Measurements from ENCODE around the gene CAPN9. TPM values are rescaled to one million over a fixed set of nuclear protein-coding genes. Genes with fewer than 3 reads are reported as not detected.
"Not testable (repeated sequence)": the region's sequence is repeated elsewhere in the genome, so short reads cannot be mapped to it uniquely, and the experiment has no call there.

CAPN9 gene
- polyA plus RNA-seq, 3 donors: 0.54 to 2.6 (median 0.97) TPM

DNA sequence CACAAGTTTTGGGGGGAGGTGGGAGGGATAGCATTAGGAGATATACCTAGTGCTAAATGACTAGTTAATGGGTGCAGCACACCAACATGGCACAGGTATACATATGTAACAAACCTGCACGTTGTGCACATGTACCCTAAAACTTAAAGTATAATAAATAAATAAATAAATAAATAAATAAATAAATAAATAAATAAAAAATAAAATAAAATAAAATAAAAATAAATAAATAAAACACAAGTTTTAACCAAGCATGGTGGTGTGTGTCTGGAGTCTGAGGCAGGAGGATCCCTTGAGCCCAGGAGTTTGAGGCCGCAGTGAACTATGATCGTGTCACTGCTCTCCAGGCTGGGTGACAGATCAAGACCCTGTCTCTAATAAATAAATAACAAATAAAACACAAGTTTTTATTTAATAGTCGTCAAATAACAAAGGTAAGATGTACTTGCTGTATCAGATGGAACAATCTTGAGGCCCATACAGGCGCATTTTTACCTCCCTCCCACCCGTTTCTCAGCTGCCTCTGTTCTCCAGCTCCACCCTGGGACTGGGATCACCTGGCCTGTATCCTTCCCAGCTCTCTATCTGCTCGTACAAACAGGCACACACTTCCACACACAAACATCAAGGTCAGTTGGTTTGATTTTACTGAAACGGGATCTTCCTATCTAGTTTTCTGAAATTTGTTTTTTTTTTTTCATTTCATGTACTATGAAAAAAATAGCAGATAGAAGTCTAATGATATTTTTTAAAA, 20.8 kb downstream of the CAPN9 start:
- DNase-seq (ENCODE audit: low read depth in 3 of 3, low spot score in 2 of 3): not testable (repeated sequence)

DNA sequence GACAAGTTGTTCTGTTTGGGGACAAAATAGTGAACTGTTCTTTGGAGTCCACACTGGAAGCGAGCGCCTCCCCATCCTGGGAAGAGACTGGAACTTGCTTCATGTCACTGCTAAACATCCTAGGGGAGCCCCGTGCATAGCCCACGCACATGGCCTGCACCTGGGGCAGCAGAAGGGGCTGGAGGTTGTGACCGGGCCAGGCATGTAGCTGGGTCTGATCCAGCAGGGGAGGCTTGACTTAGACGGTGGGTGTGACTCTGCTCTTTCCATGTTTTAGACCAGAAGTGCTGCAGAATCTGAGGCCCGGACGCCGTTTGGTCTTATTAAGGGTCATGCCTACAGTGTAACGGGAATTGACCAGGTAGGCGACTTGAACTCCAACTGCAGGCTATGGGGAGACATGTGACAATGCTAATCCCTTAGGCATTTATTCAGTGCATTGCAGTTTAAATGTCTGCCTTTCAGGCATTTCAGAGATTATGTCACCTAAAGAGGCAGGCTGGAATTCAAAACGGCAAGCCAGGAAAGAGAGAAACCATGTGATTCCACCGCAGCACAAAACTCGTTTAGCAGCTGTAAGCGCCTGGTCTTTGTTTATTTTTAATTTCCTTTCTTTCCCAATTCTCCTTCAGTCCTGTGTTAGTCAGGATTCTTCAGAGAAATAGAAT, 21.8 kb downstream of the CAPN9 start:
- no peak for DNase-seq (ENCODE audit: low read depth in 3 of 3, low spot score in 2 of 3)

DNA sequence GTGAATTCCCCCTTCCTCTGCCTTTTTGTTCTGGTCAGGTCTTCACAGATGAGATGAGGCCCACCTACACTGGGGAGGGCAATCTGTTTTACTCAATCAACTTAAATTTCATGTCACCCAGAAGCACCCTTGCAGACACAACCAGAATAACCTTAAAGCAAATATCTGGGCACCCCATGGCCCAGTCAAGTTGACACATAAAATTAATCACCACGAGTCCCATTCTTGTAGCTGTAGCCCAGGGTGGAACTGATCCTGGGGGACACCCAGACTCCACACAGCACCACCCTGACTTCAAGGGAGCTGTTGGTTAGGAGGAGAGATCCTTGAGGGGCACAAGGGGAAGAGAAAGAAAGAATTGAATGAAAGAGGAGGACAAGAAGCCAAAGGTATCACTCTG, 23.1 kb downstream of the CAPN9 start:
- DNase-seq (ENCODE audit: low read depth in 3 of 3, low spot score in 2 of 3): no peak

DNA sequence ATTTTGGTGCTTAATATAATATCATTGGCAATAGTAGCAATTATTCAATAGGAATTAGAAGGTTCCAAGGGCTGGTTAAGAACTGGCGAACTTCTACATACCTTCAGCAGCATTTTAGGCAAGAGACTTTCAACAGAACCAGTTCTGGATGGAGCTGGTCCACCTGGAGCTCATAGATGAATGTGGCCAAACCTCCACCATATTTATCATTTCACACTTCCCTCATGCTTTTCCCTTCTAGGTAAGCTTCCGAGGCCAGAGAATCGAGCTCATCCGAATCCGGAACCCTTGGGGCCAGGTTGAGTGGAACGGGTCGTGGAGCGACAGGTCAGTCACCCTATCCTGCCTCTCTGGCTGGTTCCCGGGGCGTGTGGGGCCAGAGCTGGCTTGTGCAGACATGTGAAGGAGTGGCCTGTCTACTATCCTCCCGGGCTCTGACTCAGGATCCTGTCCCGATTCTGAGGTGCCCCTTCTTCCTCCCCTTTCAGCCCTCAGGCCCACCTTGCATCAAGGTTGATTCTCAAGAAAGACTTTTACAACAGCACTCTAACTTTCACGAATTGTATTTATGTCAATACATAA, 24.7 kb downstream of the CAPN9 start:
- no peak for DNase-seq (ENCODE audit: low read depth in 3 of 3, low spot score in 2 of 3)

DNA sequence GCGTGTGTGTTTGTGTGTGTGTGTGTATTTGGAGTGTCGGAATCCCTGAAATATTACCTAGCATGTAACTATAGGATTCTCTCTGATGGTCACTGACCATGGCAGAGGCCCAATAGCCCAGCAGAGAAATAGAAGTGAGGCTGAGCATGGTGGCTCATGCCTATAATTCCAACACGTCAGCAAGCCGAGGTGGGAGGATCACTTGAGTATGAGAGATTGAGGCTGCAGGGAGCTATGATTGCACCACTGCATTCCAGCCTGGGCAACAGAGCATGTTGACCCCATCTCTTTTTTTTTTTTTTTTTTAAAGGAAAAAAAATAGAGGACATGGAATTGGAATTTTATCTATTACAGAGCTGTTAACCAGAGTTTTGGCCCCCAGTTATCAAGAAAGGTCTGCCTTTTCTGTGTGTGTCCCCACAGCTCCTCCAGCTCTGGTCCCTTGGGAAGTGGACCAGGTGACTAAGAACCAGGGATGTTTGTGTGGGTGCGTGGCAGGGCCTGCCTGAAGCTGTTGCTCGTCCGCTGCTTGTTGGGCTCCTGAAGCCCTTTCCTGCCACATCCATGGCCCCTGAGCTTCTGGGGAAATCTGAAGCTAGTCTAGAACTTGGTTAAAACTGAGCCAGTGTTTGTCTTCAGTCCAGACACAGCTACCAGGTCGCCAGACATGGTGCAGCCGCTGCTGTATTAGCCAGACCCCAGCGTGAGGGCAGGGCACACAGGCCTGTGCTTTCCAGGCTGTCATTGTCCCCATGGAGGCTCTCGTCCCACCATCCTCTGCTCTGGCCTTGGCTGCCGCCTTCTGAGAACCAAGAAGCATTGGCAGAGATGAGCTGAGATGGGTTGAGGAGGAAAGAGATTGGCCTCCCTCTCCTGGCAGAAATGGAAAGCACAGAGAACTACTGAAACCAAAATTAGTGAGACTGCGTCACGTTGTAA, 25.5 kb downstream of the CAPN9 start:
- DNase-seq (ENCODE audit: low read depth in 3 of 3, low spot score in 2 of 3): no peak

DNA sequence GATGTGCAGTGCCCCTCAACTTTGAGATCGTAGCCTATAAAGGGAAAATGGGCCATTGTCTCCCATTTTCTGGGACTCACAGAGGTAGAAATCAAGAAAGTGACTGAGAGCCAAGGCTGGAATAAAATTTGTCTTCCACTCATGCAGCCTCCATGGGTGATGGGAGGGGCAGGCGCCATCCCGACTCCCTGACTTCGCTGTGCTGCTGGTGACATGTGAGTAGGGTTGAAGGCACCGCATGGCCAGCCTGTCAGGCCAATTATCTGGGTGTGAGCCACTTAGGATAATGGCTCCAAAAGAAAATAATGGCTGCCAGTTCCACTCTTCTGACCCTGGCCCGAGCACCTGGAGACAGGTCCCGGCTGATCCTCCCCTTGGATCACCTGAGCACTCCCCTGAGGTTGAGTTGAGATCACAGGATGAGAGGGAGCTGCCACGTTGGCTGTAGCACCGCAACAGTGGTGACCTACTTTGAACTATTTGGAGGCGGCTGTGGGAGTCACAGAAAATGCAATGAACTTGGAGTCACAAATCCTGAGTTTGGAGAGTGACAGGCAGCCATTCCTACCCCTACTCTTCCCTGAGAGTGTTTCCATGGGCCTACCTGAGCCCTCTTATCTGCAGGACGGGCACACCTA, 26.3 kb downstream of the CAPN9 start:
- no peak for DNase-seq (ENCODE audit: low read depth in 3 of 3, low spot score in 2 of 3)

DNA sequence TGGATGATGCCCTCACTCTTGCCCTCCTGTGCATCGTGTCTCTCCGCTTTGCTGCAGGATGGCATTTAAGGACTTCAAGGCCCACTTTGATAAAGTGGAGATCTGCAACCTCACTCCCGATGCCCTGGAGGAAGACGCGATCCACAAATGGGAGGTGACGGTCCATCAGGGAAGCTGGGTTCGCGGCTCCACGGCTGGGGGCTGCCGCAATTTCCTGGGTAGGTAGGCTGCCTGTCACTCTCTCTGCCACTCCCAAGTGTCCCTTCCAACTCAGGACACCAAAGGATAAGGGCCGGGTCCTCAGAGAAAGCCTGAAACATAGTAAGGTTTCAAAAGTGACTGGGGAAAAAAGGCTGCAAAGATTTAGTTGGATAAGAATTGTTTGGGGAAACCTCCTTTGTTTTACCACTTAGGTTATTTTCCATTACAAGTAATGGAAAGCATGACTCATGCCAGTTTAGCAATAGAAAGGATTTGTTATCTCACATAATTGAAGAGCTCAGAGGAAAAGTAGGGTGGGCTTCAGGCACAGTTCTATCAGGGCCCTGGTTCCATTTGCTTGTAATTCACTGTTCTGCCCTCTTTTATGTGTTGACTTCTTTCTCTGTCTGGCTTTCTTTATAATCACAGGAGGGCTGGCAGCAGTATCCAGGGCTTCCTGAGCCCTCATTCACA, 31.9 kb downstream of the CAPN9 start:
- no peak for DNase-seq (ENCODE audit: low read depth in 3 of 3, low spot score in 2 of 3)

DNA sequence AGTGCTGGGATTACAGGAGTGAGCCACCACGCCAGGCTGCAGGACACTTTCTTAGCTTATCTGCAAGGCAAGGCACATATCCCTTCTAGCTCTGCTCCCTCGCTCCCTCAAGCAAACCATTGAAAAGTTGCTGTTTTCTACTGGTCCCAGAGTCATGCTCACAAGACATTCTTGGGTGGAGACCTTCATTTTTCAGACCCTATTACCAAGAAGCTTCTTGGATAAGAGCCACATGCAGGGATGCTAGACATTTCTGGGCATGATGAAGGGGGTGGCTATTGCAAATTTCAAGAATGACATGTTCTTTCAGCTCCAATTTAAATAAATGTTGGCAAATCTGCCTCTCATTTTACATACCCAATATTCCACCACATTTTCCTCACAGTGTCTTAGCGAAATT, 33.9 kb downstream of the CAPN9 start:
- no peak for DNase-seq (ENCODE audit: low read depth in 3 of 3, low spot score in 2 of 3)

DNA sequence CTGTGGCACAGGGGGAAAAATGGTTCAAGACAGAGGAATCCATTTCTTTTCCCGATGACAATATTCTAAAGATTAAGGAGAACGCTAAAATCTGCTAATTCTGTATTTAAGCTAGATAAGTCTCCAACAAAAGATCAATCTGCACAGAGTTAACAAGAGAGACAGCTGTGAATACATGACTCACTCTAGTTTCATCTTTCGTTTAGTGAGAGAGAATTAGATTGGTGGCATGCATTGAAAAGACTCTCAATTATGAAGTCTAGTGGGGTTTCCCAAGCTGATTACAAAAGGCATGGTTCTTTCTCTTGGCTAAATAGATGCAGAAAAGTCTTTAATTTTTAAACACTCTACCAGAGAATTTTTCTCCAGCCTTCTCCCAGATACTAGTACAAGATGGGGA, 34.4 kb downstream of the CAPN9 start:
- DNase-seq (ENCODE audit: low read depth in 3 of 3, low spot score in 2 of 3): no peak

DNA sequence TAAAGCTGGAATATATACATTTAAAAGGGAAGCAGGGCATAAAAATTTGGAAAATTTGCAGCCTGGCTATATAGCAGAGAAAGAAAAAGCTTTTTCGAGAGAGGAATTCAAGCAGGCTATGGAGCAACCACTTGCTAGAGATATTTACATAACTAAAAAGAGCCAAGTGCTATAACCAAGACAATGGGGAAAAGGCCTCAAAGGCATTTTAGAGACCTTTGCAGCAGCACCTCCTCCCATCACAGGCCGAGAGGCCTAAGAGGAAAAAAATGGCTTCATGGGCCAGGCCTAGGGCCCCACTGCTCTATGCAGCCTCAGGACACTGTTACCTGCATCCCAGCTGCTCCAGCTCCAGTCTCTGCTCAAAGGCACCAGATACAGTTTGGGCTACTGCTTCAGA, 37.0 kb downstream of the CAPN9 start:
- DNase-seq (ENCODE audit: low read depth in 3 of 3, low spot score in 2 of 3): no peak

DNA sequence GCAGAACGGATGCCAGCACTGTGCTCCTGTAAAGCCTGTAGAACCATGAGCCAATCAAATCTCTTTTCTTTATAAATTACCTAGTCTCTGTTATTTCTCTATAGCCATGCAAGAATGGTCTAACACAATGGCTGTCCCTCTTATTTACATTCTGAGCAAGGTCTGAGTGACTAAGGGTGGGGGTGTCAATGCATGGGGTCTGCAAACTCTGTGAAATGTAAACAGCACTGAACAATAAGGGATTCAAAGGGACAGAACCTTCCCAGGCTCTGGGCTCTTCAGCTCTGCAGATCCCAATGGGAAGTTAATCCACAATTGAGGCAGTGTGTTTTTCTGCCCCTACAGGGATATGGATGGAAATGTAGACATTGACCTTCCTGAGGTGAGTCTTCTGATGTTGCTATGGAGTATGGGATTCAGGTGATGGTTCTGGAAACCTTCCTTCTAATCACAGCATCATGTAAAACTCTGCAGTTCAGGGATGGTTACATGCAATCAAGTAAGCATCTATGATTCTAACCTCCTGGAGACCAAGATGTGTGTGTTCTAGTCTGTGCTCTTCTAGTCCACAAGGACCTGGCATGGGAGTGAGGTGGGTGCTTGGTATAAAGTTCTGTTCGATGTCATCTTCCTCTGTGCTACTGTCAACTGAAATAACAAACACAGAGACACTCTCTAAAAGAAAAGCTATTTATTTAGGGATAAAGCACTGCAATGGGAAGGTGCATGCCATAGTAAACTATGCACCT, 38.6 kb downstream of the CAPN9 start:
- DNase-seq (ENCODE audit: low read depth in 3 of 3, low spot score in 2 of 3): no peak

DNA sequence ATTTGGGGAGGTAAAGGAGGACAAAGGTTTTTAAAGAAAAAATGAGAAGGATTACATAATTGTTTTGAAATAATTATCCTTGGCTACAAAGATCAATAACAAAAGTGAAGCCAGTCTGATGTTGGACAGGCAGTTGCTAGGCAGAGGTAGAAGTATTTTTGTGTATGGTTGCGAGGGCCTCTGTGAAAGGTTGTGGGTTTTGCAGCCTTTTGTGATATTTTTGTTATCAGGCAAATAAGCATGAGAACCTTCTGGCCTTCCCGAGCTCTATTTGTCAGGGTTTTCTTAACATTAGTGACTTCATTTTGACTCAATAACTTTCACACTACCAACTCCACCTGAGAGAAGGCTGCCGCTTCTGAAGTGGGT, 39.2 kb downstream of the CAPN9 start:
- no peak for DNase-seq (ENCODE audit: low read depth in 3 of 3, low spot score in 2 of 3)

DNA sequence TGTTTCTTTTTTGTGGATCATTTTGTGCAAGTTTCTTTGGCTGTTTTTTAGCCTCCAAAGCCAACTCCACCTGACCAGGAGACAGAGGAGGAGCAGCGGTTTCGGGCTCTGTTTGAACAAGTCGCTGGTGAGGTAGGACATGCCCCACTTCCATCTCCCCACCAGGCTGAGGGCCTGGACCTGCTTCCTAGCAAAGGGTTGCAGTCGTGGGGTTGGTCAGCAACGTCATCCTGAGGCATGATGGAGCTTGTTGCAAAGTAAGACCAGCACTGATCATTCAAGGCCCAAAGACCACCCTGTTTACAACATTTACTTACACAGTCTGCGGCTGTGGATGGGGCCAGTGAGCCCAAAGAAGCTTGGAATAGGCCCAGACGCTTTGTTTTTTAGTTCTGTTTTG, 40.3 kb downstream of the CAPN9 start:
- DNase-seq (ENCODE audit: low read depth in 3 of 3, low spot score in 2 of 3): no peak

DNA sequence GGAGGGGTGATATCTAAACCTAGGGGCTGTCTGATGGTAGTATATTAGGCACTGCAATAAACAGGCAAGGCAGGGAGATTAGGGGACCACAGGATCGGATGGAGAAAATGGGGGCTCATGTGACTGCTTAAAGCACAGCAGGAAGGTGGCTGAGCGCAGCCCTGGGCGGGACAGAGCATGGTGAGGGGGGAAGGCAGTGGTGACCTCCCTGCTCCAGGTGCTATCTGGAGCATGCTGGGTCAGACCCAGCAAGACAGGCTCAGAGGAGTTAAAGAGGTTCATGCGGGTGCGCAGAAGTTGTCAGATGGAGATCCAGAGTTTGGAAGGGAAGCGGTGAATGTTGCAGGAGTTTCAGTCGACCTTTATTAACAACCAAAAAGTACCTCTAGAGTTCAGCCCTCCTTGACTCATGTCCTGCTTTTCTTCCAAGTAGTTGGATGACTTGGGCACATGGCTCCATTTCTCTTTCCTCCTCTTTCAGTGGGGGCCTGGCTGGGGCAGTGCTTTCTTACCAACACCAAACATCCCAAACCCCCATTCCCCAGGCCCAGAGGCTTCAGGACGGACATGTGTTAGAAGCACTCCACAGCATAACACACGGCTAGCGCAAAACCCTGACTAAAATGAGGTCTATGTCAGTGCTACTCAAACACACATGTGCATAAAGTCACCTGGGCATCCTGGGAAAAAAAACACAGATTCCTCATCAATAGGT, 41.5 kb downstream of the CAPN9 start:
- no peak for DNase-seq (ENCODE audit: low read depth in 3 of 3, low spot score in 2 of 3)

DNA sequence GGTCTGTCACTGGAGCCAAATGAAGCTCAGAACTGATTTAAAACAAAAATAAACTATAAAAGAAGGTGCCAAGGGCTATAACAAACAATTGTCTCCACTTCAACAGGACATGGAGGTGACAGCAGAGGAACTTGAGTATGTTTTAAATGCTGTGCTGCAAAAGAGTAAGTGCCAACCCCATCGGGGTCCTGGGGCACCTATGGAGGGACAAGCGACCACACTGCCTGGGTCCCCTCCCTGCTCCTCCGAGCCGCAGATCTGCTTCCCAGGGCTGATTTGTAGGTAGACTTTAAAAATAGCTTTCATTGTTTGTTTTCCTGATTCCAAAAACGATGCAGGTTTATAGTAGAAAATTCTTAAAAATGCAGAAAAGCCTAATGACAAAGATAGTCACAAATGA, 42.8 kb downstream of the CAPN9 start:
- no peak for DNase-seq (ENCODE audit: low read depth in 3 of 3, low spot score in 2 of 3)

DNA sequence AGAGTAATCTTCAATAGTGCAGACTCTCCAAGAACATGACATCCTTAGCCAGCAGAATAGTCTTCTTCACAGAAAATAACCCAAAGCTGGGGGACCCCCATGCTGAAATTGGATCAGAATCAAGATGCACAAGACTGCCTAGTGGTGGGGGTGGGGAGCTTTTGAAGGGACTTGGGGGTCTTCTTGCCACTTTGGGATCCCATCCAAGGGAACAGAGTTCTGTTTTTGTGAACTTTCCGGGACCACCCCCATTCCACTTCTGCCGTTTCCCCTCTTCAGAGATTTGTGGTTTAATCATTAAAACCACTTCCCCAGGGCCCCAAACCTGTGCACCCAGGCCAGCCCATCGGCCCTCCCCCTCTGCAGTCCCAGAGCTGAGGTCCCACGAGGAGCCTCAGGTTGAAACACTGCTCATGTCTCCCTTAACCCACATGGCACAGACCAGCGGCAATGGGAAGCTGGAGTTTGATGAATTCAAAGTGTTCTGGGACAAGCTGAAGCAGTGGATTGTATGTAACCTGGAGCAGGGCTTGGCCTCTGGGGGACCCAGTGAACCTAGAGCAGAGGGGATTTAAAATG, 44.9 kb downstream of the CAPN9 start:
- no peak for DNase-seq (ENCODE audit: low read depth in 3 of 3, low spot score in 2 of 3)

DNA sequence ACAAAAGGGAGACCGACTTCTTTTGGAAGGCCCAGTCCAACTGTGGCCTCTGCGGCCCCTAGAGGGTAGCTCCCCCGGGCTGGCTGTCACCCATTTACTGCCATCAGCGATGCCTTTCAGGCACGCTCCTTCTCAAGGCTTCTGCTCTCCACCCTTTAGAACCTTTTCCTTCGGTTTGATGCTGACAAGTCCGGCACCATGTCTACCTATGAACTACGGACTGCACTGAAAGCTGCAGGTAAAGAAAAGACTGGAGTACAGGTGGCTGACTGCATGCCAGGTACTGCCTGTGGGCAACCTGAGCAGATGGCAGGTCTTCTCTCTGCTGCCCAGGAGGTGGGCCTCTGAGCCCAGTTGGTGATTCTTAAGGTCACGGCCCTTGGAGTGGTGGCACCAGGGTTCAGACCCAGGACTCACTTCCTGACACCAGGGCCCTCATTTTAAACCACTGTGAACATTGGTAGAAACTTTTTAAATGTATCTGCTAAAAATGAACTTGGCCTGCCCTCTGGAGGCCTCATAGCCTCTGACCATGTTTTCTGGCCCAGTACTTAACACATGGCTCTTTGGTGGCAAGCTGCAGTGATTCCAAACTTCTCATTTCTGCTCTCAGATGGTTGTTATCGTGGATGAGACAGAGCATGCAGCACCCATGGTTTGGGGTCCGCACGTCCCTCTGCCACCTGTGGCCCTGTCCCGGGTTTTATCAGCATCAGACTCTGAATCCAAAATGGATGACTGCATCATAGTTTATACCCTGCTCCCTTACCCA, 45.7 kb downstream of the CAPN9 start:
- DNase-seq (ENCODE audit: low read depth in 3 of 3, low spot score in 2 of 3): no peak

DNA sequence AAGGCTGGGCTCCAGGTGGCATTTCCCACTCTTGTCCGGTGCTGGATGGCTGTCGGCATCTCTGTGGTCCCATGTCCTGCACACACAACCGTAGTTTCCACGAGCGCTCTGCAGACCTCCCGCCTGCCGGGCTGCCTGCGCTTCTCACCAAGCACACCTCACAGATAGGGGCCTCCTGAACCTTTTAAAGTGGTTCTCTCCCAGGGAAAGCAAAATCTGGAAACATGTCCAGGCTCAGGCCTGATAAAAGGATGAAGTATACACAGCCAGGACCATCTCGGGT, 46.2 kb downstream of the CAPN9 start:
- no peak for DNase-seq (ENCODE audit: low read depth in 3 of 3, low spot score in 2 of 3)

Measured in right renal cortex interstitium (tissue), 3 donors.